CD4-positive, alpha-beta T cell treated with Interleukin-2 at 100 ng/mL for 4 hours (primary cell): ENCODE results near the gene PIP5K1B.

Experiments
- DNase-seq: peaks from one replicate; pipeline ENCODE4 v3.0.0-alpha.2; 2020; ENCODE audit warnings: low spot score

The PIP5K1B gene

DNA sequence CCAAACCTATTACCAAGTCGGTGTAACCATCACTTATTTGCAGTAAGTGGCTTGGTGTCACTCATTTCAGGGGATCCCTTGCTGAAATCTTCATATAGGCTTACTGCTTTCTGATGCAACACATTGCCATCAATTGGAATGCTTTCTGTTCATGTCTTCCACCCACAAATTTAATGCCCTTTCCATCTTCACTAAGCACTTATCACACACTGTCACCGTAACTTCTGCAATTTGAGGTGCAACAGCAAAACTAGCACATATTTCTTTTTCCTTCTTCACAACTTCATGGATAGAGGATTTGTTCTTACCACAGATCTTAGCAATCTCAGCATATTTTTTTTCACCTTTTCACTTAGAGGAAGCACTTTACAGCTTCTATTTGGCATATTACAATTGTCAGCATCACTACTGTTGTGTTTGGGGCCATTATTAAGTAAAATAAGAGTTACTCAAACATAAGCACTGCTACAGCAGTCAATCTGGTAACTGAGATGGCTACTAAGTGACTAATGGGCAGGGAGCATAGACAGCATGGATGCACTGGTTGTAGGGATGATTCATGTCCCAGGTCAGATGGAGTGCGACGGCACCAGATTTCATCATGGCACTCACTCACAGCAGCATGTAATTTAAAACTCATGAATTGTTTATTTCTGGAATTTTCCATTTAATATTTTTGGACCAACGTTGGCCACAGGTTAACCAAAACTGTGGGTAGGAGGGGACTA, 70.1 kb downstream of the PIP5K1B start:
- no peak for DNase-seq

GRCh38 chr9:68777070-68777763, 72.2 kb downstream of the PIP5K1B start:
- DNase-seq = no peak

GRCh38 chr9:68778635-68779034, 73.6 kb downstream of the PIP5K1B start:
- DNase-seq = no peak

DNA sequence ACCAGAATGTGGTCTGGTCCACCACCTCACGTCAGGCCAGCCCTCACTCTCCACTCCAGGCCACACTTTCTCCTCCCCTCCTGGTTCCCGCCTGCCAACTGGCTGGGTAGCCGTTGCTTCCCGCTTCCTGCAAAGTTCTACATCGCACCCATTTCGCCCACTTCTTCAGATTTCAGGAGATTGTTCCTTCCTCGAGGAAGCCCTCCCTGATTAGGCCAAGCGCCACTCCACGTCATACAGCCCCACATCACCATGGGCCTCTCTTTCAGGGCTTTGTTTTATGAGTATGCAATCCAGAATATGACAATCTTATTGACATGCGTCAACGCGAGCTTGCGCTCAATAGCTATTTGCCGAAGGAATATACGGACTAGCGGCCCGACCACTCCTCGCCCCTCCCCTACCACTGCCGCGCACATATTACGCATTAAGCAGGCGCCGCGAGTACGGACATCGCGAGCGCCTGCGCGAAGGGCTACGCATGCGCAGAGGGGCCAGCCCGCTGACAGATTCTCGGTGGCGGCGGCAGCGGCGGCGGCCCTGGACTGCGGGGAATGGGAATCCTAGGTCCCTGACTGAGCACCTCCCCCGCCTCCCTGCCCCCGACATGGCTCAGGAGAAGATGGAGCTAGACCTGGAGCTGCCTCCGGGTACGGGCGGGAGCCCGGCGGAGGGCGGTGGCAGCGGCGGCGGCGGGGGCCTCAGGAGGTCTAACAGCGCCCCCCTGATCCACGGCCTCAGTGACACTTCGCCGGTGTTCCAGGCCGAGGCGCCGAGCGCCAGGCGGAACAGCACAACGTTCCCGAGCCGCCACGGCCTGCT, 74.7 kb downstream of the PIP5K1B start:
- DNase-seq = peak; percentile 95

DNA sequence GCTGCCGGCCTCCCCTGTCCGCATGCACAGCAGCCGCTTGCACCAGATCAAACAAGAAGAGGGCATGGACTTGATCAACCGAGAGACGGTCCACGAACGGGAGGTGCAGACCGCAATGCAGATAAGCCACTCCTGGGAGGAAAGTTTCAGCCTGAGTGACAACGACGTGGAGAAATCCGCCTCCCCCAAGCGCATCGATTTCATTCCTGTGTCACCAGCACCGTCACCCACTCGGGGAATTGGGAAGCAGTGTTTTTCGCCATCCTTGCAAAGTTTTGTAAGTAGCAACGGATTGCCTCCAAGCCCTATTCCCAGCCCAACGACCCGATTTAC, 75.3 kb downstream of the PIP5K1B start:
- DNase-seq = no peak

DNA sequence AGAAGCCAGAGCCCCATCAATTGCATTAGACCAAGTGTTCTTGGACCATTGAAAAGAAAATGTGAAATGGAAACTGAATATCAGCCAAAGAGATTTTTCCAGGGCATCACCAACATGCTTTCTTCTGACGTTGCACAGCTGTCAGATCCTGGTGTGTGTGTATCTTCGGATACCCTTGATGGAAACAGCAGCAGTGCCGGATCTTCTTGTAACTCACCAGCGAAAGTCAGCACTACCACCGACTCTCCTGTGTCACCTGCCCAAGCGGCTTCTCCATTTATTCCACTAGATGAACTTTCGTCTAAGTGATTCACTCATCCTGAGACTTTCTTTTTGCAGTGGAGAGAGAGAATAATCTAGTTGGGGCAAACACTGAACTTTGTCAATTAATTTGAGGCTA, 75.7 kb downstream of the PIP5K1B start:
- DNase-seq = peak; percentile 3

- DNase-seq = no peak
These were observed 76.9 kb downstream of the PIP5K1B start for GRCh38 chr9:68781928-68782327.

DNA sequence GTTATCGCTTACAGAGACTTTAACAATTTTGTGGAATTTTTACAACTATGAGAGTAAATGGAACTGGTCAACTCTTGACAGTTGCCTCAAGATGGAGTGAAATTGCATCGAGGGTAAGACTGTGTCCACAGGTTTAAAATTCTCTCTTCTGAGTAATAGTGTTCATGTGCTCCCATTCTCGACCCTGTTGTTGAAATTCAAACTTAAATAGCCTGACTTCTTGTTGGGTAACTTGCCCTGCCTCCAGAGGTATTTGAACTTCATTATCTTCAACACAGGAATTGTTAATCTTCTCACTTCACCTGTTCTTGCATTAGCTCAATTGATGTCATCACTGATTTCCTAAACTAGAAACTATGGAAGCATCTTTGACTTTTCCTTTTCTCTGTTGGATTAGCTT, 77.5 kb downstream of the PIP5K1B start:
- no peak for DNase-seq

- DNase-seq = no peak
These were observed 80.9 kb downstream of the PIP5K1B start for GRCh38 chr9:68785965-68786364.

DNA sequence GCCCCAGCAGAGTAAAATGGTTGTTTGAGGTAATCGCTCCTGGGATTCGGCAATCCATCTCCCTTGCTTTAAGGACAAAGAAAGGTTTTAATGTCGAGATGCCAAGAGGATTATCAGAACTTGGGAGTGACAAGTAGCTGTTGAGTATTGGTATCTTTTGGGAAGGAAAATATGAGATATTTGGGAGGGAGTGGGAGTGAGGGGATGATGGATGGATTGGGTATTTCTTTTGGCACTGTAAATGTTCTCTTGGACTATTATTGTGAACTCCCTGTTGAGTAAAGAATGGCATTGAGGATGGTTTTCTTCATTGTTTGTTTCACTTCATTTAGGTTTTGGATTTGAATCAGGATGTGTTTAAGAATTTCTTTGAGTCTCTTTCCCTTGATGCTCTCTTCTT, 86.1 kb downstream of the PIP5K1B start:
- no peak for DNase-seq

- DNase-seq = no peak
These were observed 88.7 kb downstream of the PIP5K1B start for GRCh38 chr9:68793605-68794343.

GRCh38 chr9:68794898-68795297, 89.9 kb downstream of the PIP5K1B start:
- no peak for DNase-seq

DNA sequence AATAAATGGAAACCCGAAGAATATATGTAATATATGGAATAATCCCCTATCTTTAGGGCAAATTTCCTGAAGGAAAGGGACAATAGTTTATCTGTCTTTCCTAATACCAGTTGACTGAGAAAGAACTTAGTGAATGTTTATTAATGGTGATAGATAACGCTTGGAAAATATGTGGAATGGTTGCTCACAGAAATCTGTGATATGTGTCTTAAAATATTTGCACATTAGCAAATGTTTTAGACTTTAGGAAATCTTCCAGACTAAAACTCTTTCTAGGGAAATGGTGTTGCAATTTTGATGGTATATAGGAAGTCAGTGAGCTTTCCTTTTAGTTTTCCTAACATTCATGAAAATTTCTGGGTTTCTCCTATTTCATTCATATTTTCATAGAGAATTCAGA, 90.4 kb downstream of the PIP5K1B start:
- DNase-seq = no peak

- no peak for DNase-seq
These were observed 92.1 kb downstream of the PIP5K1B start for GRCh38 chr9:68797116-68797515.

GRCh38 chr9:68798423-68798822, 93.4 kb downstream of the PIP5K1B start:
- DNase-seq = no peak

DNA sequence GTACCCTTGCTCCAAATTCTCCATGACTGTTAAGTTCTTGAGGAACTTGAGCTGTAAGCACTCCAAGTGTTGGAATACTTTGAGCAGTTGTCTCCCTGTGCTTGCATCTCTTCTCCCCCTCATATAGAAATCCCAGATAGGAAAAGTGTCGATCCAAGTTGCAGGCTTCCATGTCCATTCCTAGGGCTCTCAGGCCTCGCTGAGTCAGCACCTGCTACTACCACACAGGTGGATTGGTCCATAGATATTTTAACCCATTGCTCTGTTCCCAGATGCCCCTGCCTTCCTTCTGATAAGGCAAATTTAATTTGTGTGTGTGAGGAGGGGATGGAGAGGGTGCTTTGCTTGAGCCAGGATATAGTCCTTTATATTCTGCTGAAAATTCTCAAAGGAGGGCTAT, 95.8 kb downstream of the PIP5K1B start:
- no peak for DNase-seq

DNA sequence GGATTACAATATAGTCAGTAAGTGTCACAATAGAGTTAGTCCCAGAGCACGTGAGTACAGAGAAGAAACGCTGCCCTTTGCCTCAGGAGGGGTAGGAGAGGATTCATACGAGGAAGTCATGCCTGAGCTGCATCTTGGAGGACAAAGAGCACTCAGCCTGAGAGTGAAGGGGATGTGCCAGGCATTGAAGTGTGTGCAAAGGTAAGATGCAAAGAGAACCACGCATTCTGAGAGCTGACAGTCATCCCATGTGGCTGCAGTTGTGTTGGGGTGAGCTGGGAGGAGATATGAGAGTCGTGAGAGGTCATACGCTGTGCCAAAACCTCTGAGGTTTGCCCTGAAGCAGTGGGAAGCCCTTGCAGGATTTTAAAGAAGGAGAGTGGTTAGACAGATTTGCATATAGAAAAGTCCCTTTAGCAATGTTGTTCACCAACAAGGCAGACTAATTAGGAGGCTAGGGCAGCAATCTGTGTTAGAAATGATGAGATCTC, 97.5 kb downstream of the PIP5K1B start:
- DNase-seq = no peak

DNA sequence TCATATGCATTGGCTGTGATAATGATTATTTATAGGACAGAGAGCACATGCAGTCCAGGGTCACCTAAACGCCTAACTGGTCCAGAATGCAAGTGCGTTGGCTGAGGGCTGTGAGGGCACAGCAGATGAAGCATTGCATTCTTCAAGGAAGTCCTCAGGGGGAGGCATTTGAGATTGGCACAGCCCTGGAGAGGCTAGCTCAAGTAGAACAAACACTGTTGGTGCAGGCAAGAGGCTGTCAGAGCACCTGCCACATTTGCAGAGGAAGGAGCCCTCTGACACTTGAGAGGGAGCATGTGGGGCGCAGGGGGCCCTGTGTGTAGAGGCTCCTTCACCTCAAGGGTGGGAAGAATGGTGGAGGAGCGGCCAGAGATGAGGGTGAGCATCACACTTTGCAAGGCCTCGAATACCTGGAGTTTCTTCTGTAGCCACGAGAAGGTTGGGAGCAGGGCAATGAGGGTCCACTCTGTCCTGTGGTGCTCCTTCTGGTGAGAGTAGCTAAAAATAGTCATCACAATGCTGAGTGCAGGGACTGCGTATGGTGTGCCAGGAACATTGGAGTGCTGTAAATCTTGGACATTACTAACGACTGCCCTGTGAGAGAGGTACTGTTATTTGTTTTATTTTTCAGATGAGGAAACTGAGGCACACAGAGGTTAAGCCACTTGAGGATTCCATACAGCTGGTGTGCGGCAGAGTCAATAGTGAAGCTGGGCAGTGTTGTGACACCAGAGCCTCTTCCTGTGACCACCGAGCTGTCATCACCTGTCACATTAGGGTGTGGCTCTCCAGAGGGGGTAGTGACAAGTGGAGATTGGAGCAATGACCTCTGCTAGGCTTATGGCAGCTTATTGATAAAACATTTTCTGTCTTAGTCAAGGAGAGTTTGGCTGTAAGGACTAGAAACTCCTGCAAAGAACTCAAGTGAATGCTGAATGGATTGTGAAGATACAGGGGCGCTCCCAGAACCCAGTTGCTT, 100.2 kb downstream of the PIP5K1B start:
- no peak for DNase-seq

DNA sequence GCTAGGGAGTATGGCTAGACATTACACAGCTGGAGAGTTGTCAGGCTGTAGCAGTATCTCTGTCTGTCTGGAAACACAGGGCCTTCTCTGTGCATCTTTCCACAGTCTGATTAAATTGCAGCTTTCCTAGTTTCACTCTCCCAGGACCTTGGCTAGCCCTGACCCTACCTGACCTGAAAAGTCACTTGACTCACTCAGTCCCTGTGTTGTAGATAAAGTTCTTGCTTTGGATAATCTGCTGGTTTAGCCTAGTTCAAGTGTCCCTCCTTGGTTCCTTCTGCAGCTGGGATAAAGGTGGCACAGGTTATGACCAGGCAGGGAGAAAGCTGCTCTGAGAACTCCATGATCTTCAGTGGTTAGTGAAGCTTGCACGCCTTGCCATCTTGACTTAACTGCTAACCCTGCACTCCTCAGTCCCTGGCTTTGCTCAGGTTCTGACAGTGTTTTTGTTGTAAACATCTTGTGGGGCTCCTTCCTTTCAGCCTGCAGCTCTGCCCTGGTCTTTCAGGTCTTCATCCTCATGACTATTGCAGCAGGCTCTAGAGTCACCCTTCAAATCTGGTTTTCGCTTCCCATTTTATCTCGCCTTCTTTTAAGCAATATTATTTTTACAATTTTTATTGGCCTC, 101.0 kb downstream of the PIP5K1B start:
- DNase-seq = no peak

- no peak for DNase-seq
These were observed 103.4 kb downstream of the PIP5K1B start for GRCh38 chr9:68808338-68808890.
